ENCODE data around the gene GALNT18.

GALNT18 gene

DNA sequence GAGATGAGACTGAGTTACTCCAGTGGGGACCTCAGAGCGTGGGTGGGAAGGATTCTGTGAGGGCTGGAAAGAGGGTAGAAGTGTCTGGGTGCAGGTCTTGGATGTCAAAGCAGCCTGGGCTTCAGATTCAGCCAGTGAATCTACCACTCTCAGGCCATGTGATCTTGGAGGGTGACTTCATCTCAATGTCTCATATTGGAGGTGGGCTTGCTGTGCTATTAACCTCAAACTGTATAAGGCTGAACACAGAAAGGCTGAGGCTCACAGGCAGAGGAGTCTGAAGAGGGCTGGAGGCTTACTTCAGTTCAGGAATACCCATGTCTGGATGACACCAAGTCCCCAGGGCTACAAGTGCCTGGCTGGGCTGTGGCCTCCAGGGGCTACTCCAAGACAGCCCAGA lies 332.1 kb downstream of the GALNT18 start:
- H3K4me3 ChIP-seq (IDR thresholded peaks at IDR 0.05; ENCODE audit: insufficient read depth, low read depth, low read length) = no peak overlapping the region
- H3K79me2 ChIP-seq (ENCODE audit: insufficient read depth, low read depth) = no peaks in the 10 kb centered on the region
- H2AFZ ChIP-seq (ENCODE audit: low read depth) = no peak overlapping the region
- H3K36me3 ChIP-seq (ENCODE audit: insufficient read depth) = no peaks in the 10 kb centered on the region
- no peak overlapping the region for H3K9ac ChIP-seq
- no peaks in the 10 kb centered on the region for H4K20me1 ChIP-seq (ENCODE audit: insufficient read depth)
- no peak overlapping the region for H3K4me2 ChIP-seq
- no peaks in the 10 kb centered on the region for H3K4me1 ChIP-seq (ENCODE audit: low read depth, poor library complexity, severe bottlenecking)
- H3K27ac ChIP-seq = no peak overlapping the region
- TF ChIP-seq, protein P1, sequence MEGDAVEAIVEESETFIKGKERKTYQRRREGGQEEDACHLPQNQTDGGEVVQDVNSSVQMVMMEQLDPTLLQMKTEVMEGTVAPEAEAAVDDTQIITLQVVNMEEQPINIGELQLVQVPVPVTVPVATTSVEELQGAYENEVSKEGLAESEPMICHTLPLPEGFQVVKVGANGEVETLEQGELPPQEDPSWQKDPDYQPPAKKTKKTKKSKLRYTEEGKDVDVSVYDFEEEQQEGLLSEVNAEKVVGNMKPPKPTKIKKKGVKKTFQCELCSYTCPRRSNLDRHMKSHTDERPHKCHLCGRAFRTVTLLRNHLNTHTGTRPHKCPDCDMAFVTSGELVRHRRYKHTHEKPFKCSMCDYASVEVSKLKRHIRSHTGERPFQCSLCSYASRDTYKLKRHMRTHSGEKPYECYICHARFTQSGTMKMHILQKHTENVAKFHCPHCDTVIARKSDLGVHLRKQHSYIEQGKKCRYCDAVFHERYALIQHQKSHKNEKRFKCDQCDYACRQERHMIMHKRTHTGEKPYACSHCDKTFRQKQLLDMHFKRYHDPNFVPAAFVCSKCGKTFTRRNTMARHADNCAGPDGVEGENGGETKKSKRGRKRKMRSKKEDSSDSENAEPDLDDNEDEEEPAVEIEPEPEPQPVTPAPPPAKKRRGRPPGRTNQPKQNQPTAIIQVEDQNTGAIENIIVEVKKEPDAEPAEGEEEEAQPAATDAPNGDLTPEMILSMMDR (conservative IDR thresholded peaks at IDR 0.05; ENCODE audit: low read depth, low read length) = no peak
- no peaks in the 10 kb centered on the region for H3K27me3 ChIP-seq (ENCODE audit: insufficient read depth, low read depth)

DNA sequence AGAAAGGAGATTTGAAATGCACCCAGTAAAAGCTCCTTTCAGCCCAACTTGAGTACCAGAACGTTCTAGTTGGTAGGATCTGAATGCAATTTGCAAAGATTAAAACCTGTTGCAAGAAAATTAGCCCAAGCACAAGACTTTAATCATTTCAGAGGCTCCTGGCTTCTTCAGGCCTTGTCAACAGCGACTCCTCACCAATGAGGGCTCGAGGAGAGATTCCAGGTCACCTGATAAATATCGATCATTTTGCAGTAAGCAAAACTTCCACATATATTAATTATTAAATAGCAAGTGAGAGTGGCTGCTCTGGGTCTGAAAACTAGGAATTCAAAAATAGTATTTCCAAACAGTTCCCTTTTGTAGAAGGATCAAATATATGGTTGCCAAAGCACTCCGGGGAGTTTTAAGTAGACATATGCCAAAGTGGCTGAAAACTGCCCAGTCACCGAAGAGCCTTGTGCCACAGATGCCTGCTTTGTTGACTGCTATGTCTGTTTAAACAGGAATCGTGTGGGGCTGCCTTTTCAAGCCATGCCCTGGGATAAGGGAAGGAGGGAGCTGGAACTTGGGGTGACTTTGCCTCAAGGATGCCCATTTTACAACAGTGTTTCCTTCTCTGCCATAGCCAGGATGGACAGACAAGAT lies 332.7 kb downstream of the GALNT18 start:
- Histone ChIP-seq H3K9ac (no peak overlapping the region), H2AFZ (ENCODE audit: low read depth) (no peak overlapping the region), H3K4me1 (ENCODE audit: low read depth, poor library complexity, severe bottlenecking) (no peaks in the 10 kb centered on the region), H3K4me2 (no peak overlapping the region), H3K27ac (no peak overlapping the region), H3K36me3 (ENCODE audit: insufficient read depth) (no peaks in the 10 kb centered on the region), H3K4me3 (IDR thresholded peaks at IDR 0.05; ENCODE audit: insufficient read depth, low read depth, low read length) (no peak overlapping the region), H4K20me1 (ENCODE audit: insufficient read depth) (no peaks in the 10 kb centered on the region), H3K27me3 (ENCODE audit: insufficient read depth, low read depth) (no peaks in the 10 kb centered on the region), H3K79me2 (ENCODE audit: insufficient read depth, low read depth) (no peaks in the 10 kb centered on the region)
- TF ChIP-seq, protein P1 (conservative IDR thresholded peaks at IDR 0.05; ENCODE audit: low read depth, low read length) = no peak

DNA sequence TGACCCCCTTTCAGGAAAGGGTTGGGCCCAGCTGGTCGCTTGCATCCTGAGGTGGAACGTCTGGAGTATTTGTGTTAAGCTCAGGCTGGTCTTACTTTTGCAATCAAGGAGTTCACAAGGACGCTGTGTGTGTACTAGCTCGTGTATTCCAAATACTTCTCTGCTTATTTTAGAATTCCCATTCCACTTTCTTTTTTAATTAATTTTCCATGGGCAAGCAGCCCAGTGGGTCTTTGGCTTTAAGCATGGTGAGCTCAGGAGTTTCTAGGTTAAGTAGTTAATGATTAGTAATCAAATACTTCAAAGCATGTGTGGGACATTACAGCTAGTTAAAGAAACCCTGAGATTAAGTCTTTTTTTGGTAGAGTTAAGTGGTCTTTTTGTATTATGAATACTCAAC lies 337.3 kb downstream of the GALNT18 start:
- TF ChIP-seq, protein P1 (conservative IDR thresholded peaks at IDR 0.05; ENCODE audit: low read depth, low read length) = no peak
- Histone ChIP-seq H3K9ac (no peak overlapping the region), H3K4me2 (no peak overlapping the region), H4K20me1 (ENCODE audit: insufficient read depth) (no peaks in the 10 kb centered on the region), H3K27ac (no peak overlapping the region), H2AFZ (ENCODE audit: low read depth) (no peak overlapping the region), H3K79me2 (ENCODE audit: insufficient read depth, low read depth) (no peaks in the 10 kb centered on the region), H3K4me3 (IDR thresholded peaks at IDR 0.05; ENCODE audit: insufficient read depth, low read depth, low read length) (no peak overlapping the region), H3K4me1 (ENCODE audit: low read depth, poor library complexity, severe bottlenecking) (no peaks in the 10 kb centered on the region), H3K36me3 (ENCODE audit: insufficient read depth) (no peaks in the 10 kb centered on the region), H3K27me3 (ENCODE audit: insufficient read depth, low read depth) (no peaks in the 10 kb centered on the region)

DNA sequence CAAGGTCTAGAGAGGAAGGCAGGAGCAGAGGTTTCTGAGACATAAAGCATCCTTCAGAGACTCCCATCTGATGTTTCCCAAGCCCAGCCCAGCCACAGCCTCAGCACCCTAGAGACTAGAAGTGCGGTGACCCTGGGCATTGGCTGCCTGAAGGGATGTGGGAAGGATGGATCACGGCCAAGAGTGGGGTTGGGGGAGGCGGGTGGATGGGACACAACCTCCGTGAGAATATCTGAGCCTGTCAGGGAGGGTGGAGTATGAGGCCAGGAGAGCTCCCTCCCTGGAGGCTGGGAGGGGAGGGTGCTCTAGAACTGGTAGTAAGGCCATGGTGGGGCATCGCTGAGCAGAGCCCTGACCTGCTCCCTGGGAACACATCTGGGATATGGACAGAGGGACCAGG lies 340.2 kb downstream of the GALNT18 start:
- H3K4me1 ChIP-seq (ENCODE audit: low read depth, poor library complexity, severe bottlenecking) = no peaks in the 10 kb centered on the region
- no peaks in the 10 kb centered on the region for H3K27me3 ChIP-seq (ENCODE audit: insufficient read depth, low read depth)
- H3K36me3 ChIP-seq (ENCODE audit: insufficient read depth) = no peaks in the 10 kb centered on the region
- no peaks in the 10 kb centered on the region for H4K20me1 ChIP-seq (ENCODE audit: insufficient read depth)
- no peak overlapping the region for H3K27ac ChIP-seq
- no peak overlapping the region for H3K9ac ChIP-seq
- no peak overlapping the region for H3K4me3 ChIP-seq (IDR thresholded peaks at IDR 0.05; ENCODE audit: insufficient read depth, low read depth, low read length)
- TF ChIP-seq, protein P1 (conservative IDR thresholded peaks at IDR 0.05; ENCODE audit: low read depth, low read length) = no peak
- no peaks in the 10 kb centered on the region for H3K79me2 ChIP-seq (ENCODE audit: insufficient read depth, low read depth)
- H3K4me2 ChIP-seq = no peak overlapping the region
- no peak overlapping the region for H2AFZ ChIP-seq (ENCODE audit: low read depth)

All from KMS-11 (cell line).